ENCODE measurements around the gene SLC12A8. TPM values are rescaled to one million over a fixed set of nuclear protein-coding genes. Genes with fewer than 3 reads are reported as not detected.

Gene SLC12A8
- total and polyA plus RNA-seq, 10 of the 15 experiments (the other 5 are each of a cell fraction or from before 2014, with no cell fraction given): 2.5 to 71.6 (median 50.1) TPM

- no peak overlapping the region for H3K4me3 ChIP-seq
- no TSS peak for BruUV-seq (replicated peaks)
- H4K20me1 ChIP-seq (ENCODE audit: control insufficient read depth, insufficient read depth): no peaks in the 10 kb centered on the region
- peaks cover 0 to 5% of the 10 kb centered on the region in 2 experiments; a peak in 2 of 4 replicates for H3K27me3 ChIP-seq (replicated peaks in 1 of 2; ENCODE audit: control insufficient read depth in 2 of 2, insufficient read depth in 2 of 2, low read length in 1 of 2)
- in situ Hi-C loops (cut with MboI): no loop called here
- ATAC-seq (no peak), DNase-seq (ENCODE audit: low read depth, low spot score) (no peak), FAIRE-seq (no peak)
- ChIA-PET SMC1A (ENCODE audit: uncharacterized antibody, unreplicated experiment) (interaction anchor here (1.4 kb wide), 1 partner anchor 212 kb away, joined by 5 read pairs; no protein-coding TSS in a partner anchor), RAD21 (ENCODE audit: unreplicated experiment) (interaction anchor here (1.0 kb wide), 1 partner anchor 164 kb away, joined by 3 read pairs; no protein-coding TSS in a partner anchor), CTCF (interaction anchor here (1.2 kb wide), 1 partner anchor 284 kb away, joined by 3 read pairs; no protein-coding TSS in a partner anchor), POLR2A (no interaction called here)
- no peaks in the 10 kb centered on the region; the same call in 2 of the 3 replicates for H3K9me3 ChIP-seq (replicated peaks; ENCODE audit: control insufficient read depth, insufficient read depth, low read length)
- intact Hi-C loops (cut with micrococcal nuclease; ENCODE audit: unreplicated experiment): no loop called here
- no peak overlapping the region for H3K27ac ChIP-seq (ENCODE audit: control insufficient read depth, insufficient read depth)
- H3K36me3 ChIP-seq (ENCODE audit: control insufficient read depth in 2 of 2, insufficient read depth in 2 of 2, low read length in 1 of 2): no peaks in the 10 kb centered on the region
- no peak overlapping the region for H3K9ac ChIP-seq (ENCODE audit: control insufficient read depth, insufficient read depth, low read length)
- WGBS (ENCODE audit: insufficient coverage, insufficient replicate concordance, low lambda C conversion rate, missing lambda C conversion rate): 62% methylated on average over 7 of the region's 7 CpGs
- no peak overlapping the region for H3K4me2 ChIP-seq (ENCODE audit: control insufficient read depth, insufficient read depth)
- no peaks in the 10 kb centered on the region for H3K4me1 ChIP-seq (ENCODE audit: control insufficient read depth, insufficient read depth, low read length)
- H2AFZ ChIP-seq (ENCODE audit: control insufficient read depth, low read depth, low read length): no peak overlapping the region
- TF ChIP-seq HDAC6 (IDR thresholded peaks at IDR 0.05; ENCODE audit: unreplicated experiment): no peak
- TF ChIP-seq RELA (IDR thresholded peaks at IDR 0.05; ENCODE audit: borderline replicate concordance, partially characterized antibody): no peak
- no peak for TF ChIP-seq PML (IDR thresholded peaks at IDR 0.05; ENCODE audit: low read length)
- TF ChIP-seq SUZ12 (IDR thresholded peaks at IDR 0.05; ENCODE audit: unreplicated experiment): no peak
- TF ChIP-seq SPI1 (IDR thresholded peaks at IDR 0.05; ENCODE audit: borderline replicate concordance, insufficient read depth, low read depth, low read length): no peak
- TF ChIP-seq MTA2 (IDR thresholded peaks at IDR 0.05; ENCODE audit: low read depth): no peak
- TF ChIP-seq NFIC (IDR thresholded peaks at IDR 0.05; ENCODE audit: low read depth, low read length): no peak
- TF ChIP-seq IRF5 (IDR thresholded peaks at IDR 0.05; ENCODE audit: borderline replicate concordance): no peak
- TF ChIP-seq EZH2 (IDR thresholded peaks at IDR 0.05; ENCODE audit: borderline replicate concordance, control insufficient read depth, low read depth, low read length): no peak
- no peak for TF ChIP-seq TCF7 (IDR thresholded peaks at IDR 0.05; ENCODE audit: borderline replicate concordance)
- H3K79me2 ChIP-seq (ENCODE audit: control insufficient read depth, insufficient read depth, low read length): no peaks in the 10 kb centered on the region
These were observed 5.0 kb downstream of the SLC12A8 start for GRCh38 chr3:125207507-125207906.
